ENCODE measurements around the gene HNRNPUL1. TPM values are rescaled to one million over a fixed set of nuclear protein-coding genes. Genes with fewer than 3 reads are reported as not detected.

The HNRNPUL1 gene
- total and polyA plus RNA-seq, 12 donors = 55.5 to 151 (median 106) TPM

GRCh38 chr19:41245843-41246242 lies 18.3 kb upstream of the HNRNPUL1 start:
- DNase-seq (no peak), ATAC-seq (peak in 2 of 8 donors; percentile 30 to 37)
- Histone ChIP-seq H3K36me3 (peaks cover 0 to 97% (median 20%) of the 10 kb centered on the region in 9 donors), H3K27ac (no peak overlapping the region), H3K4me1 (no peaks in the 10 kb centered on the region), H3K9me3 (no peaks in the 10 kb centered on the region), H3K27me3 (no peaks in the 10 kb centered on the region), H3K4me3 (no peak overlapping the region)
- intact Hi-C loops (cut with DNase I) = no loop called here
- TF ChIP-seq CTCF (IDR thresholded peaks at IDR 0.05) = no peak
- 69 to 80% methylated on average over 3 of the region's 3 CpGs for WGBS, 2 donors

GRCh38 chr19:41248895-41249294 lies 15.3 kb upstream of the HNRNPUL1 start:
- no peak overlapping the region for H3K4me3 ChIP-seq
- no peaks in the 10 kb centered on the region for H3K9me3 ChIP-seq
- peaks cover 0 to 94% (median 26%) of the 10 kb centered on the region in 9 donors for H3K36me3 ChIP-seq
- intact Hi-C loops (cut with DNase I) = no loop called here
- peaks cover 0 to 5% (median 0%) of the 10 kb centered on the region in 7 donors for H3K27me3 ChIP-seq
- 93 to 95% methylated on average over 4 of the region's 4 CpGs for WGBS, 2 donors
- peaks cover 0 to 4% (median 0%) of the 10 kb centered on the region in 9 donors for H3K4me1 ChIP-seq
- DNase-seq (no peak), ATAC-seq (no peak)
- no peak overlapping the region for H3K27ac ChIP-seq
- TF ChIP-seq CTCF (IDR thresholded peaks at IDR 0.05) = no peak

DNA sequence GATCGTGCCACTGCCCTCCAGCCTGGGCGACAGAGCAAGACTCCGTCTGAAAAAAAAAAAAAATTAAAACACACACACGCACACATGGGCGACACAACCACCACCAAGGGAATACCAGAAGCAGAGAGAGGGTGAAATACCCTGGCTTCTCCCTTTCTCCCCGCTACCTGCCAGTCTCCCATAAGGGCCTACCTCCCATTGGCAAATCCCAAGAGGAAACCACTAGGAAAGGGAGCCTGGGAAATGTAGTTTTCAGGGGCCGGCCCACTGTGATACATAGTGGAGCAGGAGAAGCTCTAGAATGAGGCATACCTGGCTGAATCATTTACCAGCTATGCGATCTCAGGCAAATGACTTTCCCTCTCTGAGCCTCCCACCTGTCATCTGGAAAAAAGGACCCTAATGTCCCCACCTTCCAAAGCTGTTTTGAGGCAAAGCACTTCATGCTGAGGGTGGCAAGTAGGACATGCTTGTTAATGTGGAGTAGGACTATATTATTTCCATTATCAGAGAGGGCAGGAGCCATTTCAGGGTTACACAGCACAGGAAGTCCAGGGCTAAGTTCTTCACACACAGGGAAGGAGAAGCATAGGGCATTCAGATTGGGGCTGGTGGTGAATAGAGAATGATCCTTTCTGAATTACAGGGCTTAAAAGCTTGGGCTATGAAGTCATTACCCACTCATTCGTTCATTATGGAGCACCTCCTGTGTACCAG lies 14.3 kb upstream of the HNRNPUL1 start:
- TF ChIP-seq CTCF (IDR thresholded peaks at IDR 0.05) = no peak
- H3K27ac ChIP-seq = no peak overlapping the region
- H3K4me3 ChIP-seq = no peak overlapping the region
- DNase-seq (no peak), ATAC-seq (no peak)
- H3K4me1 ChIP-seq = peaks cover 0 to 4% (median 0%) of the 10 kb centered on the region in 9 donors
- peaks cover 0 to 5% (median 0%) of the 10 kb centered on the region in 7 donors for H3K27me3 ChIP-seq
- intact Hi-C loops (cut with DNase I) = loop anchor here in 1 of 10 donors (5.0 kb wide), 1 partner anchor 33 kb away; the partner anchor contains the start of gene AXL
- no peaks in the 10 kb centered on the region for H3K9me3 ChIP-seq
- peaks cover 0 to 94% (median 26%) of the 10 kb centered on the region in 9 donors for H3K36me3 ChIP-seq
- 85 to 89% methylated on average over 9 of the region's 9 CpGs for WGBS, 2 donors

DNA sequence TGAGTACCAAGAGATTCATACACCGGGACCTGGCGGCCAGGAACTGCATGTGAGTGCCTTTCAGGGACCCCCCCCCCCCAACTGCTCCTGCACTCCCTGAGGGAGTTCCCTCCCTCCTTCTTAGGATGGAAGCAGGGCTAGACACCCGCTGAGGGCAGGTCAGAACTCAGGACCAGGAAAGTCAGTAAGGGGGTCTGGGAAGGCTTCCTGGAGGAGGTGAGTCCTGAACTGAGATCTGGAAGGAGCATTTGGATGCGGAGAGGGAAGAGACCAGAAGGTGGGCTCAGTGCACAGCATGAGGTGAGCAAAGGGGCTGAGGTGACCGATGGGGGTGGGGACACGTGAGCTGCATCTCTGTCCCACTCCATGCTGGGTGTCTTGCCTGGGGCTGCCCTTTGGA lies 10.5 kb upstream of the HNRNPUL1 start:
- DNase-seq (no peak), ATAC-seq (no peak)
- intact Hi-C loops (cut with DNase I) = loop anchor here in 1 of 10 donors (5.0 kb wide), 1 partner anchor 36 kb away; the partner anchor contains the start of gene AXL
- Histone ChIP-seq H3K36me3 (peaks cover 0 to 97% (median 19%) of the 10 kb centered on the region in 9 donors), H3K9me3 (no peaks in the 10 kb centered on the region), H3K27me3 (peaks cover 0 to 5% (median 0%) of the 10 kb centered on the region in 7 donors), H3K4me1 (peaks cover 0 to 4% (median 0%) of the 10 kb centered on the region in 9 donors), H3K4me3 (no peak overlapping the region), H3K27ac (no peak overlapping the region)
- 93 to 95% methylated on average over 6 of the region's 6 CpGs for WGBS, 2 donors
- TF ChIP-seq CTCF (IDR thresholded peaks at IDR 0.05) = no peak

All from heart right ventricle (tissue), 16 donors.